Kidney epithelial cell (primary cell): Measurements from ENCODE around the gene RAPGEF1. TPM values are rescaled to one million over a fixed set of nuclear protein-coding genes. Genes with fewer than 3 reads are reported as not detected.

Experiments
- DNase-seq: peaks from one replicate; pipeline ENCODE4 v3.0.0-alpha.2; 2010; ENCODE audit warnings: low read depth
- H3K27me3 ChIP-seq: 2 replicates; pipeline ENCODE4 v1.6.0; 2011; ENCODE audit warnings: low read length; ENCODE audit not compliant: control insufficient read depth, insufficient read depth
- H3K36me3 ChIP-seq: 2 replicates; pipeline ENCODE4 v1.5.1; 2011; ENCODE audit warnings: low read length; ENCODE audit not compliant: control insufficient read depth, insufficient read depth
- H3K4me3 ChIP-seq: 2 replicates; pipeline ENCODE4 v1.5.1; 2011; ENCODE audit warnings: low read depth, mild to moderate bottlenecking, control low read depth, low read length
- CTCF ChIP-seq: IDR thresholded peaks from 2 replicates; pipeline ENCODE4 v1.5.1; 2011; ENCODE audit warnings: mild to moderate bottlenecking, moderate library complexity, low read length, control low read depth, inconsistent platforms; ENCODE audit not compliant: insufficient read depth, poor library complexity, severe bottlenecking
- total RNA-seq: library from RNA; depleted of rRNA; stranded (reverse); fragments of >200 nt; gene quantifications from 2 replicates; pipeline ENCODE4 v1.2.3, GENCODE V29; 2015

Gene RAPGEF1
- total RNA-seq, 1 donor from 2014 or later = 43.5 TPM

GRCh38 chr9:131651160-131651559, 88.7 kb downstream of the RAPGEF1 start:
- no peak for DNase-seq
- TF ChIP-seq CTCF = no peak
- H3K4me3 ChIP-seq = no peak overlapping the region
- no peaks in the 10 kb centered on the region for H3K36me3 ChIP-seq
- no peaks in the 10 kb centered on the region for H3K27me3 ChIP-seq

- H3K4me3 ChIP-seq = no peak overlapping the region
- DNase-seq = no peak
- no peak for TF ChIP-seq CTCF
- no peaks in the 10 kb centered on the region for H3K27me3 ChIP-seq
- no peaks in the 10 kb centered on the region for H3K36me3 ChIP-seq
Observed at GRCh38 chr9:131650254-131650653, 89.6 kb downstream of the RAPGEF1 start.

- no peak for DNase-seq
- Histone ChIP-seq H3K36me3 (no peaks in the 10 kb centered on the region), H3K27me3 (no peaks in the 10 kb centered on the region), H3K4me3 (no peak overlapping the region)
- TF ChIP-seq CTCF = no peak
Observed at GRCh38 chr9:131649646-131650045, 90.2 kb downstream of the RAPGEF1 start.

GRCh38 chr9:131645078-131645776, 94.6 kb downstream of the RAPGEF1 start:
- no peaks in the 10 kb centered on the region for H3K27me3 ChIP-seq
- no peak for TF ChIP-seq CTCF
- H3K36me3 ChIP-seq = no peaks in the 10 kb centered on the region
- no peak for DNase-seq
- no peak overlapping the region for H3K4me3 ChIP-seq

- no peak overlapping the region for H3K4me3 ChIP-seq
- DNase-seq = no peak
- no peak for TF ChIP-seq CTCF
- no peaks in the 10 kb centered on the region for H3K36me3 ChIP-seq
- H3K27me3 ChIP-seq = no peaks in the 10 kb centered on the region
Observed at GRCh38 chr9:131642496-131643083, 97.3 kb downstream of the RAPGEF1 start.
